ENCODE results near the gene GPC3.

- TF ChIP-seq CTCF (IDR thresholded peaks at IDR 0.05) = no peak
- no peak for TF ChIP-seq POLR2A (IDR thresholded peaks at IDR 0.05)
These were observed 240.0 kb downstream of the GPC3 start for GRCh38 chrX:133745349-133745748.
